Panc1 (cell line): Measurements from ENCODE around the gene RCOR1.

Experiments
- POLR2AphosphoS5 ChIP-seq: IDR thresholded peaks from 2 replicates; pipeline ENCODE4 v1.6.1; 2012; ENCODE audit warnings: mild to moderate bottlenecking, low read depth, low read length, moderate library complexity
- SIN3A ChIP-seq: IDR thresholded peaks from 2 replicates; pipeline ENCODE4 v1.6.1; 2012; ENCODE audit warnings: low read depth, mild to moderate bottlenecking, low read length, moderate library complexity, borderline replicate concordance; ENCODE audit not compliant: insufficient read depth
- TCF7L2 ChIP-seq: IDR thresholded peaks from 2 replicates; pipeline ENCODE4 v1.6.1; 2011; ENCODE audit warnings: mild to moderate bottlenecking, low read depth, low read length, inconsistent platforms
- TF ChIP-seq, protein P1 (sequence below): fragments of 450-650 bp; IDR thresholded peaks from 2 replicates; pipeline ENCODE4 v1.5.1; 2017; ENCODE audit warnings: mild to moderate bottlenecking

DNA sequence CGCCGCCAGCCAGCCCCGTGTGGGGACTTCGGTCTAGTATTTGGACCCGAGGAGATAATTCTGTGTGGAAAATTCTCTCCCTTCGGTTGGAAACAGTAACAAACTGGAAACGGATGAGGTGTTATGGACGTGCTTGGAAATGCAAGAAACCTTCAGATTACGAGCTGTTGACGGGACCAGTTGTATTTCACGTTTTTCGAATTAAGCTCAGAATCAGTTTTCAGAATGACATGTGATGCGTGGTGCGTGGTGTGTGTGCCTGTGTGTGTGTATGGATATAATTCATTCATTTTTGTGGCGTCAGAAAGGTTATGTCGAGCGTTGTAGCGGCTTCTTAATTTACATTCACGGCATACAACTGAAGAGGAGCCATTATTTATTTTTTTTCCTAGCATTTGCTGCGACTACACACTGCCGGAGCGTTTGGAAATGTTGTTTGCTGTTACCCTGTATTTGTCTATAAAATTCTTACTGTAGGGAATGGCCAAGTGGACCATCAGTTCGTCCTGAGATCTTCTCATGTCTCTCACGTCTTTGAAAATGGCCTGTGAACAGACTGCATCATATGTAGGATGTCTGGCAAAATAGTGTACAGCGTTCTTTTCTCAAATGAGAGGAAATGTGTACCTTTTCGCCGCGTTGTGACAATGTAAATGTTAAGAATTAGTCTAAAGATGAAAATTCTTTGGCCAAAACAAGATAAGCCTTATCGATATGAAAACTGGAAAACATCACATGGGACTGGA, 186.1 kb downstream of the RCOR1 start:
- TF ChIP-seq, protein P1, sequence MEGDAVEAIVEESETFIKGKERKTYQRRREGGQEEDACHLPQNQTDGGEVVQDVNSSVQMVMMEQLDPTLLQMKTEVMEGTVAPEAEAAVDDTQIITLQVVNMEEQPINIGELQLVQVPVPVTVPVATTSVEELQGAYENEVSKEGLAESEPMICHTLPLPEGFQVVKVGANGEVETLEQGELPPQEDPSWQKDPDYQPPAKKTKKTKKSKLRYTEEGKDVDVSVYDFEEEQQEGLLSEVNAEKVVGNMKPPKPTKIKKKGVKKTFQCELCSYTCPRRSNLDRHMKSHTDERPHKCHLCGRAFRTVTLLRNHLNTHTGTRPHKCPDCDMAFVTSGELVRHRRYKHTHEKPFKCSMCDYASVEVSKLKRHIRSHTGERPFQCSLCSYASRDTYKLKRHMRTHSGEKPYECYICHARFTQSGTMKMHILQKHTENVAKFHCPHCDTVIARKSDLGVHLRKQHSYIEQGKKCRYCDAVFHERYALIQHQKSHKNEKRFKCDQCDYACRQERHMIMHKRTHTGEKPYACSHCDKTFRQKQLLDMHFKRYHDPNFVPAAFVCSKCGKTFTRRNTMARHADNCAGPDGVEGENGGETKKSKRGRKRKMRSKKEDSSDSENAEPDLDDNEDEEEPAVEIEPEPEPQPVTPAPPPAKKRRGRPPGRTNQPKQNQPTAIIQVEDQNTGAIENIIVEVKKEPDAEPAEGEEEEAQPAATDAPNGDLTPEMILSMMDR = no peak
- TF ChIP-seq POLR2AphosphoS5 (no peak), TCF7L2 (no peak), SIN3A (no peak)
